GM18508 (cell line): ENCODE measurements around the gene FNDC8.
"Not testable (repeated sequence)": the region's sequence is repeated elsewhere in the genome, so short reads cannot be mapped to it uniquely, and the experiment has no call there.

Experiments used
- ATAC-seq: cut with Tn5 transposase; IDR thresholded peaks from one replicate; pipeline ENCODE4 v1.9.1; 2021; ENCODE audit warnings: moderate number of reproducible peaks; ENCODE audit not compliant: insufficient read depth, unreplicated experiment

The FNDC8 gene

DNA sequence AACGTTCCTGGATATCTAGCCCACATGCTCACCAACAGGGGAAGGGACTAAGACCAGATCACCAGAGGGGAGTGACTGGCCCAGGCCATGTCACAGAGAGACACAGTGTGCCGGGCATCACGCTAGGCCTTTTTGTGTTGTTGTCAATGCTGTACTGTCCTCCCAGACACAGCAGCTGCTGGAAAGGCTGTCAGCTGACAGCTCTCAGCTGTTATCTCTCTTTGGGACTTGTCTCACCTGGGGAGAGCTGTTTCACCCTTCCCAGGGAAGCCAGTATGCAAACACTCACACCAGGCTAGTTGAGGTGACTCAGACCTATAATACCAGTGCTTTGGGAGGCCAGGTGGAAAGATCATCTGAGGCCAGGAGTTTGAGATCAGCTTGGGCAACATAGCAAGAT, 45.6 kb downstream of the FNDC8 start:
- ATAC-seq = no peak

DNA sequence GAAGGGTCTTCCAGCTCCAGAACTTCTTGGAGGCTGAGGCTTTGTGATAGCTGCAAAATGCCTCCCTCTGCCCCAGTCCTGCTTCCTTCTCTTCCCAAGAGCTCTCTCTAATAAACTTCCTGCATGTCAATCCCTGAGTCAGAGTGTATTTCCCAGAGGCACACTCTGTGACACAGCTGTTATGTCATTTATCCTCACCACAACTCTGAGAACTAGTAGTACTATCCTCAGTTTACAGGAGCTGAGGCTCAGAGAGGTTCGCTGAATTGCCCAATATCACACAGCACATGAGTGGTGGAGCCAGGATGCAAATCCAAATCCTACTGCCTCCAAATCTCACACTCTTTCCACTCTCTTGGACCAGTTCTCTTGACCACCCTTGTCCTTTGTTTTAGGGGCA, 46.3 kb downstream of the FNDC8 start:
- ATAC-seq = no peak

DNA sequence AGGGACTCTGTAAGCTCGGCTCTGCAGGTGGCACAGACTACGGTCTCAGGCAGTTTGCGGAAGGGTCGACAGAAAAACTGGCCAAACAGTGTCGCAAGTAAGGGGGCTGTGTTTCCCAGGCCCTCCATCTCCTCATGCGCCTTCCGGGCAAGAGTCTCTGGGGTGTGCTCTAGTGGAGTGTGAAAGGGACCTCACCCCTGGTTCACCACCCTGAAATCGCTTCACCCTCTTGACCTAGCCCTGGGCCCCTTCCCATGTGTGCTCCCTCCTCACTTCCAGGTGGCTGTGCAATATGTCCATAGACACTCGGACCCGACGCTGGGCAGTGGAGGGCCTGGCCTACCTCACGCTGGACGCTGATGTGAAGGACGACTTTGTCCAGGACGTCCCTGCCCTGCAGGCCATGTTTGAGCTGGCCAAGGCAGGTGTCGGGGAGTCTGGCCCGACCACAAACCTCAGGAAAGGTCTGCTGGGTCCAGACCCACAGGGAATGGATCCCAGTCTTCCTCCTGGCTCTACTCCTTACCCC, 48.5 kb downstream of the FNDC8 start:
- ATAC-seq = no peak

DNA sequence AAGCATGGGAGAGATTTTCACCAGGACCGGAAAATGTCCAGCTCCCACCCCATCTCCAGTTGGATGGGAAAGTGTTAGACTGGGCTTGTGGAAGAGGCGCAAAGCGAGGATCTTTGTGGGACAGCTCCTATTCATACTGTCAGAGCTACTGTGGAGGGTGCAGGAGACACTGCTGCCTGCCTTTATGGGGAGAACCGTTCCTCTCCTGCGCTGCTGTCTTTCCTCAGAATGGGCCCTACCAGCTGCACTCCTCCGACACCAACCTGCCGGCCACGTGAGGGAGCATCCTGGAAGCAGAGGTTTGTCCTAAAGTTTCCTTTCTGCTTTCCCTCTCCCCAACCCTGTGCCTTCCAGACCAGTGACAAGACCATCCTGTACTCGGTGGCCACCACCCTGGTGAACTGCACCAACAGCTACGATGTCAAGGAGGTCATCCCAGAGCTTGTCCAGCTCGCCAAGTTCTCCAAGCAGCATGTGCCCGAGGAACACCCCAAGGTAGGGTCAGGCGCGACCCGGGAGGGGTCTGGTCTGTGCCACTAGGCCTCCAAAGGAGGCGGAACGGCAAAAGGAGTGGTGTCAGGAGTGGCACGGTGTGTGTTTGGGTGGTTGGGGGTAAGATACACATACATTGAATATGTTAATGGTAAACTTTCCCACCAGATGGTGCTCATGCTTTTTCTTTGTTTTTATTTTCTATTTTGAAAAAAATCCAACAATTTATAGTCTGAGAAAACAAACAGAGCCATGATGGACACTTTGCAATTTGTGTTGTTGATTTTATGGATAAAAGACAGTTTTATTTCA, 49.8 kb downstream of the FNDC8 start:
- ATAC-seq = no peak

DNA sequence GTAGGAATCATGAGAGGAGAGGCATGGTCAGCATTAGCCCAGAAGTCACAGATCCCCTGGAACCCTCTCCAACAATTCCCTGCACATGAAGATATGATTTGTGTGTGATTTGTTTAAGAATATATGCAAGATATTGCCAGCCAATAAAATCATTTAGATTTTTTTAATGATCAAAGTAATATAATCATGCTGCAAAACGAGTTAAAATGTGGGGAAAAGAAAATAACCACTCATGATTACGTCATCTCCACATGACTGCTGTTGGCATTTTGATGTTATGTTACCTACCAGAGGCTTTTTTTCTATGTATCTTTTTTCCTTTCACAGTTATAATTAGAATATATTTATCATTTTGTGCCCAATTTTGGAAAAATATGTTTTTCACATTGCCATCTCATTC, 50.4 kb downstream of the FNDC8 start:
- ATAC-seq = no peak

DNA sequence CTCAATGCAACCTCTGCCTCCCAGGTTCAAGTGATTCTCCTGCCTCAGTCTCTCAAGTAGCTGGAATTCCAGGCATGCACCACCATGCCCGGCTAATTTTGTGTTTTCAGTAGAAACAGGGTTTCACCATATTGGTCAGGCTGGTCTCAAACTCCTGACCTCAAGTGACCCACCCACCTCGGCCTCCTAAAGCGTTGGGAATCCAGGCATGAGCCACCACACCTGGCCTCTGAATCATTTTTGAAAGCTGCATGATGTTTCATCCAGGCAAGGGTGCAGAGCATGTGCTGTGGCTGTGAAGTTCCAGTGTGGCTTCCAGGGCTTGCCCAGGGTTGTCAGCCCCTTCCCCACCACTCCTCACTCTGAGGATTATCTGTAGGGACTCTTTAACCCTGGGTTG, 50.9 kb downstream of the FNDC8 start:
- ATAC-seq = not testable (repeated sequence)

DNA sequence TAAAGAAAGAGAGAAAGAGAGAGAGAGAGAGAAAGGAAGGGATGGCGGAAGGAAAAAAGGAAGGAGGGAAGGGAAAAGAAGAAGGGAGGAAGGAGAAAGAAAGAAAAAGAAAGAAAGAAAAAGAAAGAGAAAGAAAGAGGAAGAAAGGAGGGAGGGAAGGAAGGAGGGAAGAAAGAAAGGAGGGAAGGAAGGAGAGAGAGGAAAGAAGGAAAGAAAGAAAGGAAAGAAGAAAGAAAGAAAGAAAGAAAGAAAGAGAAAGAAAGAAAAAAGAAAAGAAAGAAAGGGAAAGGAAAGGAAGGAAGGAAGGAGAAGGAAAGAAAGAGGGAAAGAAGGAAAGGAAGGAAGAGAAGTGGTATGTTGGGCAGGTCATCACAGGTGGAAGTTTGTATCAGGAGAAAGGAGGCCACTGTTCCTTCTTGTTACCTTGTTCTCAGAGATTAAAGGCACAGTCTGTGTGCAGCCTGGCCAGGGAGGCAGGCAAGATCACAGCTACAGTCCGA, 53.5 kb downstream of the FNDC8 start:
- ATAC-seq = no peak

DNA sequence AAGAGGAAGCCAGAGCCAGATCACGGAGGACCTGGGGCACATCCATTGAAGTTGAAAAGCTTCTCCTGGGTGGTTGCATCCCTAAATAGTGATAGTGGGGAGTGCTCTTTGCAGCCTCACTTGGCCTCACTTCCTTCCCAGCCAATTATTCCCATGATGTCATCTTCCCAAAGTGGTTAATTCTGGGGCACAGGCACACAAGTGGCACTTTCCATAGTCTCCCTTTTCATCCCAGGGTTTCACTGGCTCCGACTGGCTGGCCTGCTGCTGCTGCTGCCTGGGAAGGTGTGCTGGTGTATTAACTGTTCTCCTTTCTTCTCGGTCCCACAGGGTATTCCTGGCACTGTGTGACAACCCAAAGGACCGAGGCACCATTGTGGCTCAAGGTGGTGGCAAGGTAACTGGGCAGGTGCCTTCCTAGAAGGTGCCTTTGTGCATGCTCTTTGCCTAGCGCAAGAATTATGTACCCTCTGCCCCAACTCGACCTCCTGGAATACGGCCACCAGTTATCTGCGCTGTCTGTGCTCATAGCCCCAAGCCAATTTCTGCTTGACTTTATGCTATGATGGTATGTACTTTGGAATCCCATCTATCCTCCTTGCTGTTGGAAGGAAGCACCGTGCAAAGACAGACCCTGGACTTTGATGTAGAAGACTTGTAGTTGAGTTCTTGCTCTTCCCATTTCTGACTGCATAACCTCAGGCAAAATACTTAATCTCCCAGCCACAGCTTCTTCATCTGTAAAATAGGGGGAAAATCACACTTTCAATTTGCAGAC, 54.4 kb downstream of the FNDC8 start:
- ATAC-seq = no peak

DNA sequence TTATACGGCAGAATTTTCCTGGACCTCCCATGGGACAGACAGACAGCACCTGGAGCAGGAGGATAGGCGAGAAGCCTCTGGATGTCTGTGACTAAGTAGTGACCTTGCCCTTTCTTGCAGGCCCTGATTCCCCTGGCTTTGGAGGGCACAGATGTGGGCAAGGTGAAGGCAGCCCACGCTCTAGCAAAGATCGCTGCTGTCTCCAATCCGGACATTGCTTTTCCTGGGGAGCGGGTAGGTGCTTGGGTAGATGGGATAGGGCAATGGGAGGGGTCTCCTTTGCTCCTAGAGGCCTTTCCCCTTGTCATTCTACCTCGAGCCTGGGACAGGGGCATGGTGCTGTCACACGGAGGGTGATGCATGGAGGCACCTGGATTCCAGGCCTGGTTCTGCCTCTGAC, 55.5 kb downstream of the FNDC8 start:
- ATAC-seq = no peak

DNA sequence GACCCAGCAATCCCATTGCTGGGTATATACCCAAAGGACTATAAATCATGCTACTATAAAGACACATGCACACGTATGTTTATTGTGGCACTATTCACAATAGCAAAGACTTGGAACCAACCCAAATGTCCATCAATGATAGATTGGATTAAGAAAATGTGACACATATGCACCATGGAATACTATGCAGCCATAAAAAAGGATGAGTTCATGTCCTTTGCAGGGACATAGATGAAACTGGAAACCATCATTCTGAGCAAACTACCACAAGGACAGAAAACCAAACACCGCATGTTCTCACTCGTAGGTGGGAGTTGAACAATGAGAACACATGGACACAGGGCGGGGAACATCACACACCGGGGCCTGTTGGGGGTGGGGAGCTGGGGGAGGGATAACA, 58.0 kb downstream of the FNDC8 start:
- not testable (repeated sequence) for ATAC-seq
